HEK293 (cell line): Measurements from ENCODE around the gene CCDC78.
"Not testable (repeated sequence)": the region's sequence is repeated elsewhere in the genome, so short reads cannot be mapped to it uniquely, and the experiment has no call there.

Experiments used
- CTCF ChIA-PET: fragments of 350-600 bp; formaldehyde crosslinking; extraction: SDS; loops from one replicate; lab custom pipeline; 2021; ENCODE audit warnings: antibody characterized with exemption; lab: Yijun Ruan, JAX
- POLR2A ChIA-PET: fragments of 300-600 bp; formaldehyde crosslinking; extraction: SDS; loops from one replicate; lab custom pipeline; 2020; ENCODE audit warnings: antibody characterized with exemption, inconsistent platforms; lab: Yijun Ruan, JAX
- H3K27ac ChIP-seq: fragments of 200-500 bp; sonication (Bioruptor generic); 2 replicates; pipeline ENCODE4 v1.5.1; 2014; ENCODE audit warnings: low read depth, low read length, control low read depth, inconsistent platforms; ENCODE audit errors: extremely low read depth
- H3K36me3 ChIP-seq, 2 experiments: fragments of 200-500 bp in 1 of 2; sonication (Bioruptor generic) in 1 of 2; 1 replicate in 1 of 2; 2 replicates in 1 of 2; pipeline ENCODE4 v1.5.1; 2014 to 2017; ENCODE audit warnings: inconsistent platforms in 2 of 2, low read length in 2 of 2; ENCODE audit not compliant: control insufficient read depth in 2 of 2, insufficient read depth in 1 of 2
- H3K4me1 ChIP-seq: fragments of 200-500 bp; sonication (Bioruptor generic); 2 replicates; pipeline ENCODE4 v1.5.1; 2014; ENCODE audit warnings: mild to moderate bottlenecking, low read length, inconsistent platforms; ENCODE audit not compliant: control insufficient read depth, insufficient read depth
- H3K4me3 ChIP-seq: 2 replicates; pipeline ENCODE4 v1.5.1; 2011; ENCODE audit warnings: low read depth, mild to moderate bottlenecking, control low read depth, low read length, moderate library complexity
- H3K9me3 ChIP-seq: fragments of 200-500 bp; sonication (Bioruptor generic); 2 replicates; pipeline ENCODE4 v1.5.1; 2014; ENCODE audit warnings: low read depth, low read length, inconsistent platforms; ENCODE audit not compliant: control insufficient read depth, insufficient read depth
- BCL6B ChIP-seq: fragments of 450-650 bp; formaldehyde crosslinking; IDR thresholded peaks from 2 replicates; pipeline ENCODE4 v1.5.1; 2017; ENCODE audit warnings: missing biosample characterization, missing genetic modification characterization
- KLF1 ChIP-seq: fragments of 450-650 bp; formaldehyde crosslinking; IDR thresholded peaks from 2 replicates; pipeline ENCODE4 v1.5.1; 2016; ENCODE audit warnings: missing biosample characterization, missing genetic modification characterization
- SP3 ChIP-seq: fragments of 450-650 bp; formaldehyde crosslinking; IDR thresholded peaks from 2 replicates; pipeline ENCODE4 v1.5.1; 2016; ENCODE audit warnings: missing biosample characterization, missing genetic modification characterization
- ZIC2 ChIP-seq: fragments of 450-650 bp; formaldehyde crosslinking; IDR thresholded peaks from 2 replicates; pipeline ENCODE4 v1.5.1; 2016; ENCODE audit warnings: missing biosample characterization, missing genetic modification characterization
- ZNF2 ChIP-seq: fragments of 450-650 bp; formaldehyde crosslinking; IDR thresholded peaks from 2 replicates; pipeline ENCODE4 v1.5.1; 2016; ENCODE audit warnings: missing biosample characterization, missing genetic modification characterization
- ZNF449 ChIP-seq: fragments of 450-650 bp; formaldehyde crosslinking; IDR thresholded peaks from 2 replicates; pipeline ENCODE4 v1.5.1; 2017; ENCODE audit warnings: missing biosample characterization, mild to moderate bottlenecking, missing genetic modification characterization, moderate library complexity
- ZNF513 ChIP-seq: fragments of 450-650 bp; IDR thresholded peaks from 2 replicates; pipeline ENCODE4 v1.5.1; 2018; ENCODE audit warnings: missing biosample characterization, missing genetic modification characterization
- ZNF521 ChIP-seq: fragments of 450-650 bp; formaldehyde crosslinking; IDR thresholded peaks from 2 replicates; pipeline ENCODE4 v1.5.1; 2017; ENCODE audit warnings: missing biosample characterization, mild to moderate bottlenecking, missing genetic modification characterization
- ZNF529 ChIP-seq: fragments of 450-650 bp; formaldehyde crosslinking; IDR thresholded peaks from 2 replicates; pipeline ENCODE4 v1.5.1; 2017; ENCODE audit warnings: missing genetic modification characterization, missing biosample characterization; ENCODE audit not compliant: insufficient replicate concordance
- ZNF548 ChIP-seq: fragments of 450-650 bp; formaldehyde crosslinking; IDR thresholded peaks from 2 replicates; pipeline ENCODE4 v1.5.1; 2016; ENCODE audit warnings: missing biosample characterization, missing genetic modification characterization
- ZNF610 ChIP-seq: fragments of 450-650 bp; formaldehyde crosslinking; IDR thresholded peaks from 2 replicates; pipeline ENCODE4 v1.5.1; 2016; ENCODE audit warnings: missing biosample characterization, missing genetic modification characterization, borderline replicate concordance
- ZNF639 ChIP-seq: fragments of 450-650 bp; formaldehyde crosslinking; IDR thresholded peaks from 2 replicates; pipeline ENCODE4 v1.5.1; 2016; ENCODE audit warnings: missing biosample characterization, missing genetic modification characterization
- ZNF664 ChIP-seq: fragments of 450-650 bp; formaldehyde crosslinking; IDR thresholded peaks from 2 replicates; pipeline ENCODE4 v1.5.1; 2016; ENCODE audit warnings: missing biosample characterization, missing genetic modification characterization
- ZNF670 ChIP-seq: fragments of 450-650 bp; formaldehyde crosslinking; IDR thresholded peaks from 2 replicates; pipeline ENCODE4 v1.5.1; 2016; ENCODE audit warnings: missing biosample characterization, missing genetic modification characterization, low read depth
- ZNF843 ChIP-seq: fragments of 450-650 bp; formaldehyde crosslinking; IDR thresholded peaks from 2 replicates; pipeline ENCODE4 v1.5.1; 2016; ENCODE audit warnings: missing biosample characterization, missing genetic modification characterization
- ZSCAN23 ChIP-seq: fragments of 450-650 bp; formaldehyde crosslinking; IDR thresholded peaks from 2 replicates; pipeline ENCODE4 v1.5.1; 2016; ENCODE audit warnings: missing biosample characterization, missing genetic modification characterization
- TF ChIP-seq, protein P1 (sequence below): fragments of 450-650 bp; formaldehyde crosslinking; IDR thresholded peaks from 2 replicates; pipeline ENCODE4 v1.5.1; 2017; ENCODE audit warnings: missing biosample characterization, missing genetic modification characterization

Gene CCDC78

DNA sequence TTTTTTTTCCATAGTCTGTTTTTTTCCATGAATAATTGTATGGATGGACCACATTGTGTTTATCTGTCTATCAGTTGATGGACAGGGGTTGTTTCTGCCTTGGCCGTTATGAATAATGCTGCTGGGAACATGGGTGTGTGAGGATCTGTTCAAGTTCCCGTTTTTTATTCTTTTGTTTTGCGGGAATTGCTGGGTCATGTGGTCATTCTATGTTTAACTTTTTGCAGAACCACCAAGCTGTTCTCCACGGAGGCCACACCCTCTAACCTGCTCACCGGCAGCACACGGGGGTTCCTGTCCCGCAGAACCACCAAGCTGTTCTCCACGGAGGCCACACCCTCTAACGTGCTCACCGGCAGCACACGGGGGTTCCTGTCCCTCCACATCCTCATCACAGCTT is 28.4 kb upstream of the CCDC78 start:
- ChIA-PET POLR2A (no interaction called here), CTCF (interaction anchor here (1.2 to 2.1 kb wide), 2 partner anchors 9 to 32 kb away, joined by 3 to 9 read pairs; no protein-coding TSS in a partner anchor)
- H3K9me3 ChIP-seq: no peaks in the 10 kb centered on the region
- H3K4me3 ChIP-seq: no peak overlapping the region
- no peaks in the 10 kb centered on the region for H3K36me3 ChIP-seq
- TF ChIP-seq ZNF670 (tag by site-specific recombination): no peak
- no peak for TF ChIP-seq ZIC2 (tag by site-specific recombination)
- TF ChIP-seq SP3 (tag by site-specific recombination): no peak
- no peak for TF ChIP-seq ZNF513 (tag by site-specific recombination)
- no peak for TF ChIP-seq ZNF548 (tag by site-specific recombination)
- no peak for TF ChIP-seq ZNF843 (tag by site-specific recombination)
- TF ChIP-seq, protein P1, sequence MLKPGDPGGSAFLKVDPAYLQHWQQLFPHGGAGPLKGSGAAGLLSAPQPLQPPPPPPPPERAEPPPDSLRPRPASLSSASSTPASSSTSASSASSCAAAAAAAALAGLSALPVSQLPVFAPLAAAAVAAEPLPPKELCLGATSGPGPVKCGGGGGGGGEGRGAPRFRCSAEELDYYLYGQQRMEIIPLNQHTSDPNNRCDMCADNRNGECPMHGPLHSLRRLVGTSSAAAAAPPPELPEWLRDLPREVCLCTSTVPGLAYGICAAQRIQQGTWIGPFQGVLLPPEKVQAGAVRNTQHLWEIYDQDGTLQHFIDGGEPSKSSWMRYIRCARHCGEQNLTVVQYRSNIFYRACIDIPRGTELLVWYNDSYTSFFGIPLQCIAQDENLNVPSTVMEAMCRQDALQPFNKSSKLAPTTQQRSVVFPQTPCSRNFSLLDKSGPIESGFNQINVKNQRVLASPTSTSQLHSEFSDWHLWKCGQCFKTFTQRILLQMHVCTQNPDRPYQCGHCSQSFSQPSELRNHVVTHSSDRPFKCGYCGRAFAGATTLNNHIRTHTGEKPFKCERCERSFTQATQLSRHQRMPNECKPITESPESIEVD (tag by site-specific recombination): no peak
- no peak overlapping the region for H3K27ac ChIP-seq
- no peaks in the 10 kb centered on the region for H3K4me1 ChIP-seq

- H3K4me1 ChIP-seq, H3K9me3 ChIP-seq, CTCF ChIA-PET, H3K27ac ChIP-seq, H3K4me3 ChIP-seq, H3K36me3 ChIP-seq, POLR2A ChIA-PET: not testable (repeated sequence)
- peak; percentile 58; the same call in 1 of the 2 replicates for TF ChIP-seq KLF1
Observed at GRCh38 chr16:754121-754607, 27.9 kb upstream of the CCDC78 start.

DNA sequence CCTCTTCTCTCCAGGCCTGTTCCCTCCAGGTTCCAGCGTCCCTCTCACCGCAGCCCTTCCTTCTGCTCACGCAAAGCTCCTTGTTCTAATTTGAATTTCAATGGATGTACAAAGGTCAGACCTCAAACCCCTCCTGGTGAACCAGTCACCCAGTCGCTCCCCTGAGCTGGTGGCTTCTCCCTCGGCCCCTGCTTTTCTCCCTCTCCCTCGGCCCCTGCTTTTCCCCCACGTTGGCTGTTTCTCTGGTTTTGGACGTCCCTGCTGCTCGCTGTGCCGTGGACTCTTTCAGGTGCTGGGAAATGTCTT is 25.7 kb upstream of the CCDC78 start:
- TF ChIP-seq BCL6B (tag by site-specific recombination): no peak
- TF ChIP-seq ZIC2 (tag by site-specific recombination): no peak
- no peak for TF ChIP-seq ZNF521
- no peak for TF ChIP-seq ZNF664 (tag by site-specific recombination)
- TF ChIP-seq ZNF610 (tag by site-specific recombination): no peak
- TF ChIP-seq ZNF529 (tag by site-specific recombination): no peak
- TF ChIP-seq ZSCAN23 (tag by site-specific recombination): no peak
- TF ChIP-seq ZNF639 (tag by site-specific recombination): no peak
- no peak for TF ChIP-seq ZNF449 (tag by site-specific recombination)
- no peak for TF ChIP-seq ZNF2
- H3K4me3 ChIP-seq: no peak overlapping the region
- H3K9me3 ChIP-seq: no peaks in the 10 kb centered on the region
- H3K4me1 ChIP-seq: no peaks in the 10 kb centered on the region
- CTCF ChIA-PET: interaction anchor here (0.5 kb wide), 1 partner anchor 428 kb away, joined by 3 read pairs; no protein-coding TSS in a partner anchor
- no peak overlapping the region for H3K27ac ChIP-seq
- no peaks in the 10 kb centered on the region for H3K36me3 ChIP-seq
- POLR2A ChIA-PET: no interaction called here
